OCI-LY3 (cell line): ENCODE measurements around the gene BLOC1S1.
A peak's percentile ranks its signal among the peaks of the same experiment; 100 is the strongest.

Experiments used
- H2AFZ ChIP-seq: fragments of 200-600, 300-600 bp; shearing (Covaris generic); 2 replicates; pipeline ENCODE4 v1.6.0; 2014; ENCODE audit warnings: antibody characterized with exemption, low read depth, low read length
- H3K27ac ChIP-seq: fragments of 200-600, 300-600 bp; sonication (generic); 2 replicates; pipeline ENCODE4 v1.5.1; 2014; ENCODE audit warnings: mild to moderate bottlenecking, low read length, moderate library complexity, mixed read lengths
- H3K27me3 ChIP-seq: fragments of 200-600, 300-600 bp; sonication (generic); 2 replicates; pipeline ENCODE4 v1.6.1; 2014; ENCODE audit warnings: low read depth, low read length, mixed read lengths
- H3K36me3 ChIP-seq: fragments of 200-600, 300-600 bp; sonication (generic); replicated peaks from 2 replicates; pipeline ENCODE3; 2014; ENCODE audit warnings: low read depth, low read length, mixed read lengths
- H3K4me1 ChIP-seq: fragments of 300-600, 200-600 bp; sonication (generic); 2 replicates; pipeline ENCODE4 v1.6.1; 2014; ENCODE audit warnings: low read length, mixed read lengths
- H3K4me2 ChIP-seq: fragments of 200-600, 300-600 bp; sonication (generic); 2 replicates; pipeline ENCODE4 v1.6.1; 2014; ENCODE audit warnings: low read length, mixed read lengths
- H3K4me3 ChIP-seq: fragments of 300-600, 200-600 bp; sonication (generic); 2 replicates; pipeline ENCODE4 v1.5.1; 2014; ENCODE audit warnings: antibody characterized with exemption, mild to moderate bottlenecking, low read length, moderate library complexity
- H3K79me2 ChIP-seq: fragments of 300-600, 200-600 bp; shearing (Covaris generic); 2 replicates; pipeline ENCODE4 v1.6.1; 2014; ENCODE audit warnings: mild to moderate bottlenecking, low read length, mixed read lengths
- H3K9ac ChIP-seq: fragments of 300-600, 200-600 bp; shearing (Covaris generic); 2 replicates; pipeline ENCODE4 v1.6.0; 2014; ENCODE audit warnings: mild to moderate bottlenecking, low read length, moderate library complexity
- H3K9me3 ChIP-seq: fragments of 200-600, 300-600 bp; shearing (Covaris generic); 2 replicates; pipeline ENCODE4 v1.6.1; 2014; ENCODE audit warnings: low read length, mixed read lengths; ENCODE audit not compliant: insufficient read depth
- H4K20me1 ChIP-seq: fragments of 200-600, 300-600 bp; sonication (generic); 2 replicates; pipeline ENCODE4 v1.6.1; 2016; ENCODE audit warnings: low read length, mixed read lengths; ENCODE audit not compliant: insufficient read depth
- EZH2phosphoT487 ChIP-seq: fragments of 200-600 bp; shearing (Covaris generic); IDR thresholded peaks from 2 replicates; pipeline ENCODE4 v1.6.1; 2018; ENCODE audit warnings: antibody characterized with exemption, mixed run types, low read depth
- TF ChIP-seq, protein P1 (sequence below): fragments of 200-600, 300-600 bp; sonication (generic); IDR thresholded peaks from 2 replicates; pipeline ENCODE4 v1.5.1; 2014; ENCODE audit warnings: antibody characterized with exemption, low read length, low read depth

The BLOC1S1 gene

GRCh38 chr12:55673638-55674037, 42.2 kb upstream of the BLOC1S1 start:
- Histone ChIP-seq H2AFZ (peak overlapping the region; percentile 83), H3K27ac (peak overlapping the region; percentile 50), H3K4me2 (peak overlapping the region; percentile 52), H3K4me3 (no peak overlapping the region), H3K4me1 (peaks cover 8% of the 10 kb centered on the region), H3K36me3 (no peaks in the 10 kb centered on the region), H3K9me3 (no peaks in the 10 kb centered on the region), H3K9ac (no peak overlapping the region; the same call in 1 of the 2 replicates), H3K79me2 (no peaks in the 10 kb centered on the region), H3K27me3 (peaks cover 3% of the 10 kb centered on the region; the same call in 1 of the 2 replicates), H4K20me1 (no peaks in the 10 kb centered on the region)
- no peak for TF ChIP-seq EZH2phosphoT487
- TF ChIP-seq, protein P1, sequence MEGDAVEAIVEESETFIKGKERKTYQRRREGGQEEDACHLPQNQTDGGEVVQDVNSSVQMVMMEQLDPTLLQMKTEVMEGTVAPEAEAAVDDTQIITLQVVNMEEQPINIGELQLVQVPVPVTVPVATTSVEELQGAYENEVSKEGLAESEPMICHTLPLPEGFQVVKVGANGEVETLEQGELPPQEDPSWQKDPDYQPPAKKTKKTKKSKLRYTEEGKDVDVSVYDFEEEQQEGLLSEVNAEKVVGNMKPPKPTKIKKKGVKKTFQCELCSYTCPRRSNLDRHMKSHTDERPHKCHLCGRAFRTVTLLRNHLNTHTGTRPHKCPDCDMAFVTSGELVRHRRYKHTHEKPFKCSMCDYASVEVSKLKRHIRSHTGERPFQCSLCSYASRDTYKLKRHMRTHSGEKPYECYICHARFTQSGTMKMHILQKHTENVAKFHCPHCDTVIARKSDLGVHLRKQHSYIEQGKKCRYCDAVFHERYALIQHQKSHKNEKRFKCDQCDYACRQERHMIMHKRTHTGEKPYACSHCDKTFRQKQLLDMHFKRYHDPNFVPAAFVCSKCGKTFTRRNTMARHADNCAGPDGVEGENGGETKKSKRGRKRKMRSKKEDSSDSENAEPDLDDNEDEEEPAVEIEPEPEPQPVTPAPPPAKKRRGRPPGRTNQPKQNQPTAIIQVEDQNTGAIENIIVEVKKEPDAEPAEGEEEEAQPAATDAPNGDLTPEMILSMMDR: no peak

DNA sequence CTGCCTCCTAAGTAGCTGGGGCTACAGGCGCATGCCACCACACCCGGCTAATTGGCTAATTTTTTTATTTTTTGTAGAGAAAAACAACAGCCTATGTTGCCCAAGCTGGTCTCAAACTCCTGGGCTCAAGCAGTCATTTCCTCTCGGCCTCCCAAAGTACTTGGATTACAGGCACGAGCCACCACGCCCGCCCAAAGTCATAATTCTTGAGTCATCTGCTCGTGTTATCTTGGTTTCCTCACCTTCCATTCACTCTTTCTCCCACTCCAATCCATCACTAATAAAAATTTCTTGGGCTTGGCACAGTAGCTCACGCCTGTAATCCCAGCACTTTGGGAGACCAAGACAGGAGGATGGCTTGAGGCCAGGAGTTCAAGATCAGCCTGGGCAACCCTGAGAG, 40.2 kb upstream of the BLOC1S1 start:
- no peak for TF ChIP-seq EZH2phosphoT487
- TF ChIP-seq, protein P1: no peak
- Histone ChIP-seq H4K20me1 (no peaks in the 10 kb centered on the region), H3K27me3 (peaks cover 3% of the 10 kb centered on the region; the same call in 1 of the 2 replicates), H3K4me2 (no peak overlapping the region), H2AFZ (no peak overlapping the region), H3K9ac (no peak overlapping the region), H3K36me3 (no peaks in the 10 kb centered on the region), H3K27ac (no peak overlapping the region), H3K79me2 (no peaks in the 10 kb centered on the region), H3K9me3 (no peaks in the 10 kb centered on the region), H3K4me1 (peaks cover 8% of the 10 kb centered on the region), H3K4me3 (no peak overlapping the region)

- no peak for TF ChIP-seq EZH2phosphoT487
- TF ChIP-seq, protein P1: no peak
- Histone ChIP-seq H3K4me1 (peaks cover 16% of the 10 kb centered on the region), H3K4me3 (no peak overlapping the region), H3K79me2 (no peaks in the 10 kb centered on the region), H3K27ac (no peak overlapping the region), H3K36me3 (no peaks in the 10 kb centered on the region), H3K4me2 (no peak overlapping the region), H3K9ac (no peak overlapping the region), H2AFZ (no peak overlapping the region), H3K9me3 (no peaks in the 10 kb centered on the region), H4K20me1 (no peaks in the 10 kb centered on the region), H3K27me3 (peaks cover 3% of the 10 kb centered on the region; the same call in 1 of the 2 replicates)
Measured at GRCh38 chr12:55676707-55677106, 39.1 kb upstream of the BLOC1S1 start.

GRCh38 chr12:55679691-55680090, 36.2 kb upstream of the BLOC1S1 start:
- no peak overlapping the region for H2AFZ ChIP-seq
- no peaks in the 10 kb centered on the region for H3K36me3 ChIP-seq
- TF ChIP-seq, protein P1: no peak
- TF ChIP-seq EZH2phosphoT487: no peak
- H3K4me1 ChIP-seq: peaks cover 11% of the 10 kb centered on the region
- H3K79me2 ChIP-seq: no peaks in the 10 kb centered on the region
- H3K4me2 ChIP-seq: no peak overlapping the region
- peaks cover 5% of the 10 kb centered on the region; the same call in 1 of the 2 replicates for H3K27me3 ChIP-seq
- H4K20me1 ChIP-seq: no peaks in the 10 kb centered on the region
- H3K27ac ChIP-seq: no peak overlapping the region
- no peak overlapping the region for H3K4me3 ChIP-seq
- H3K9ac ChIP-seq: no peak overlapping the region
- H3K9me3 ChIP-seq: no peaks in the 10 kb centered on the region
